Lower leg skin (tissue), 3 donors: ENCODE data around the gene RPS6KL1.

ENCODE experiments used
- CTCF ChIP-seq, 3 donors: fragments of 450-650 bp; IDR thresholded peaks; one replicate each; pipeline ENCODE4 v1.5.1; 2016; ENCODE audit warnings: antibody characterized with exemption in 3 of 3, mild to moderate bottlenecking in 3 of 3, moderate library complexity in 2 of 3
- POLR2A ChIP-seq, 2 donors: fragments of 450-650 bp; IDR thresholded peaks; one replicate each; pipeline ENCODE4 v1.6.1; 2016 to 2017; ENCODE audit warnings: antibody characterized with exemption in 2 of 2, mild to moderate bottlenecking in 1 of 2, moderate library complexity in 1 of 2

- TF ChIP-seq CTCF (IDR thresholded peaks at IDR 0.05) (no peak), POLR2A (IDR thresholded peaks at IDR 0.05) (no peak)
Observed at GRCh38 chr14:74908861-74909341, 14.2 kb downstream of the RPS6KL1 start.
